Heart left ventricle (tissue), 13 donors: Measurements from ENCODE around the gene TTC34.

Source experiments
- POLR2A ChIP-seq, 2 donors: fragments of 450-650 bp; IDR thresholded peaks; one replicate each; pipeline ENCODE4 v1.6.1; 2017; ENCODE audit warnings: antibody characterized with exemption in 2 of 2, mild to moderate bottlenecking in 2 of 2, moderate library complexity in 2 of 2
- TF ChIP-seq, protein P1 (sequence below), 12 donors: fragments of 200-600 bp; sonication (generic) in 4 of 12; IDR thresholded peaks; one replicate each; pipeline versions ENCODE4 v1.5.0 to v1.8.0; 2018 to 2022; ENCODE audit warnings: antibody characterized with exemption in 12 of 12, mild to moderate bottlenecking in 5 of 12
- donor health status: ischemic (EF 13 %, LVEDD 7.1; RV severe dilation, severe dysfunction).
- donor health status: DM: no; HTN: yes; CAD: no.
- donor health status: DM: no; HTN: no; CAD: no.
- donor health status: ischemic (EF 25% LVEDD 6.9; RV normal size, moderate dysfunction).
- donor health status: ischemic (EF 25% LVEDD 5.7; RV mildly dilated, moderate dysfunction).
- donor health status: ischemic (EF 35%, LVEDD 5.7; RV mildly dilated, moderate dysfunction).
- donor health status: nonischemic (EF 11% LVEDD 7.7; RV severe dilation, severe dysfunction).
- donor health status: DM: yes; HTN: yes; CAD: no.
- donor health status: PGD.
- donor health status: ischemic (EF 29% LVEDD 5.4; RV normal size, mild dysfunction).
- donor health status: nonischemic (EF 23%, LVEDD 6.1; RV moderate dilation, normal function).

DNA sequence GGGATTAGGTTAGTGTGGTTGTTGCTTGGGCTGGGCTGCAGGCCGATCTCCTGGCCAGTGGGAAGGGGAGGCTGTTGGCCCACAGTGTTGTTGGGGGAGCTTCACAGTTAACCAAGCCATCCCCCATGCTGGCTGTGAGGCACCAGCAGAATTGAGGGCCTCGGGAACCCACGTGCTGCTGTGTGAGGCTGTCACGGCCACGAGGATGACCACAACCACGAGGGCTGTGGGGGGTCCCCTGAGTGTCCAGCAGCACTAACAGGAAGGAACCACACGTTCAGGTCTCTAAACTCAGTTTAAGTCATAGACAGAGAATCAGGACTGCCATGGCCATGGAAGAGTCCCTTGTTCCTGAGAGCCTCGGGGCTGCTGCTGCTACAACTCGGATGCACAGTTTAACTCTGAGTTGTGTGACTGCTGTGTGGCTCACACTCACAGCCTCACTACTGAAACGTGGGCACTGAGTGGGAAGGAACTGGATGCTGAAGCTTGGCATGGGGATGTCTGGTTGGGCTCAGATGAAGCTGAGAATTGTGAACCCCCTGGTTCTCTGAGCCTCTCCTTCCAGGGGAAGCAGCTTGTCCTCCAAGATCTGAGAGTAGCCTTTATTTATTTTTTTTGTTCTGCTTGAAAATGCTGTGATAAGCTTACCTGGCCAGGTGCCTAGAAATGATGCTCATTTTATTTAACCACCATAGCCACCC is 163.9 kb downstream of the TTC34 start:
- TF ChIP-seq, protein P1, sequence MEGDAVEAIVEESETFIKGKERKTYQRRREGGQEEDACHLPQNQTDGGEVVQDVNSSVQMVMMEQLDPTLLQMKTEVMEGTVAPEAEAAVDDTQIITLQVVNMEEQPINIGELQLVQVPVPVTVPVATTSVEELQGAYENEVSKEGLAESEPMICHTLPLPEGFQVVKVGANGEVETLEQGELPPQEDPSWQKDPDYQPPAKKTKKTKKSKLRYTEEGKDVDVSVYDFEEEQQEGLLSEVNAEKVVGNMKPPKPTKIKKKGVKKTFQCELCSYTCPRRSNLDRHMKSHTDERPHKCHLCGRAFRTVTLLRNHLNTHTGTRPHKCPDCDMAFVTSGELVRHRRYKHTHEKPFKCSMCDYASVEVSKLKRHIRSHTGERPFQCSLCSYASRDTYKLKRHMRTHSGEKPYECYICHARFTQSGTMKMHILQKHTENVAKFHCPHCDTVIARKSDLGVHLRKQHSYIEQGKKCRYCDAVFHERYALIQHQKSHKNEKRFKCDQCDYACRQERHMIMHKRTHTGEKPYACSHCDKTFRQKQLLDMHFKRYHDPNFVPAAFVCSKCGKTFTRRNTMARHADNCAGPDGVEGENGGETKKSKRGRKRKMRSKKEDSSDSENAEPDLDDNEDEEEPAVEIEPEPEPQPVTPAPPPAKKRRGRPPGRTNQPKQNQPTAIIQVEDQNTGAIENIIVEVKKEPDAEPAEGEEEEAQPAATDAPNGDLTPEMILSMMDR (IDR thresholded peaks at IDR 0.05), result no peak
- TF ChIP-seq POLR2A (IDR thresholded peaks at IDR 0.05), result no peak
